Occipital lobe (tissue), 2 donors: Measurements from ENCODE around the gene FXYD7. TPM values are rescaled to one million over a fixed set of nuclear protein-coding genes. Genes with fewer than 3 reads are reported as not detected.
"Not testable (repeated sequence)": the region's sequence is repeated elsewhere in the genome, so short reads cannot be mapped to it uniquely, and the experiment has no call there.

Experiments used
- DNase-seq: peaks from one replicate; lab custom pipeline; 2025; lab: John Stamatoyannopoulos, UW
- total RNA-seq: library from RNA; depleted of rRNA; stranded (reverse); fragments of >200 nt; gene quantifications from one replicate; pipeline ENCODE4 v1.2.3, GENCODE V29; 2014

FXYD7 gene
- total RNA-seq, 1 donor from 2014 or later, result 24.0 TPM

DNA sequence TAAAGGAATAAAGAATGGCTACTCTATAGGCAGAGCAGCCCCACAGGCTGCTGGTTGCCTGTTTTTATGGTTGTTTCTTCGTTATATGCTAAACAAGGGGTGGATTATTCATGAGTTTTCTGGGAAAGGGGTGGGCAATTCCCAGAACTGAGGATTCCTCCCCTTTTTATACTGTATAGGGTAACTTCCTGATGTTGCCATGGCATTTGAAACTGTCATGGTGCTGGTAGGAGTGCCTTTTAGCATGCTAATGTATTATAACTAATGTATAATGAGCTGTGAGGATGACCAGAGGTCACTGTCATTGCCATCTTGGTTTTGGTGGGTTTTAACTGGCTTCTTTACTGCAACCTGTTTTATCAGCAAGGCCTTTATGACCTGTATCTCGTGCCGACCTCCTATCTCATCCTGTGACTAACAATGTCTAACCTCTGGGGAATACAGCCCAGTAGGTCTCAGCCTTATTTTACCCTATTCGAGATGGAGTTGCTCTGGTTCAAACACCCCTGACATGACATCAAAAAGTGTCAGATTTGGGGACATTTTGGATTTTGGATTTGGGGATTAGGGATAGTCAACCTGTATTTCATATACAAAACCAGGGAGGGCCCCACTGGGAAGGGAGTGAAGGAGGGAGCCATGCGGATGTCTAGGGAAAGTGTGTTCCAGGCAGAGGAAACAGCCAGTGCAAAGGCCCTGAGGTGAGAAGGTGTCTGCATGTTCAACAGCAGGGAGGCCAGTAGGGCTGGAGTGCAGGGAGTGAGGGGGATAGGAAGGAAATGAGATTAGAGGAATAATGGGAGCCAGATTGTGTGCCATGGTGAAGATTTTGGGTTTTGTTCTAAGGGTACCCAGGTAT, 22.4 kb downstream of the FXYD7 start:
- no peak for DNase-seq

- DNase-seq, result no peak
Observed at GRCh38 chr19:35166100-35167063, 23.3 kb downstream of the FXYD7 start.

- no peak for DNase-seq
Observed at GRCh38 chr19:35167251-35168119, 24.4 kb downstream of the FXYD7 start.

- no peak for DNase-seq
Observed at GRCh38 chr19:35168196-35168595, 25.1 kb downstream of the FXYD7 start.

DNA sequence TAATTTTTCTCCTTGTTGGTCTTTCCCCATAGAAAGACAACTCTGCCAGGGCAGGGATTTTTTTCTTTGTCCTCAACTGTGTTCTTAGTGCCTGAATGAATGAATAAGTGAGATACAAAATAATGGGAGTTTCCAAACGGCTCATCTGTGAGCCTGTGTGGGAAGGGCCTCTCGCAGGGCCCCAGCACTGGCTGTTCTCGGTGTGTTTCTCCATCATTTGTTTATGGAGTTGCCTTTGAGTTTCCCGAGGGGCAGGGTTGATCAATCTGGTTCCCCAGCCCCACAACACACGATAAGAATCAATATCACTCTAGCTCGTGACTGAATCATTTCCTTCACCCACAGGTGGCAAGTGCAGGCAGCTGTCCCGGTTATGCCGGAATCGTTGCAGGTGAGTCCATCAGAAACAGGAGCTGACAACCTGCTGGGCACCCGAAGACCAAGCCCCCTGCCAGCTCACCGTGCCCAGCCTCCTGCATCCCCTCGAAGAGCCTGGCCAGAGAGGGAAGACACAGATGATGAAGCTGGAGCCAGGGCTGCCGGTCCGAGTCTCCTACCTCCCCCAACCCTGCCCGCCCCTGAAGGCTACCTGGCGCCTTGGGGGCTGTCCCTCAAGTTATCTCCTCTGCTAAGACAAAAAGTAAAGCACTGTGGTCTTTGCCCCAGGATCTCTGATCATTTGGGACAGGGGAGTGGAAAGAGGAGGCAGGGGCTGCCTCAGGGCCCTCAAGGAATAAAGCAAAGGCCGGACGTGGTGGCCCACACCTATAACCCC, 26.4 kb downstream of the FXYD7 start:
- no peak for DNase-seq

DNA sequence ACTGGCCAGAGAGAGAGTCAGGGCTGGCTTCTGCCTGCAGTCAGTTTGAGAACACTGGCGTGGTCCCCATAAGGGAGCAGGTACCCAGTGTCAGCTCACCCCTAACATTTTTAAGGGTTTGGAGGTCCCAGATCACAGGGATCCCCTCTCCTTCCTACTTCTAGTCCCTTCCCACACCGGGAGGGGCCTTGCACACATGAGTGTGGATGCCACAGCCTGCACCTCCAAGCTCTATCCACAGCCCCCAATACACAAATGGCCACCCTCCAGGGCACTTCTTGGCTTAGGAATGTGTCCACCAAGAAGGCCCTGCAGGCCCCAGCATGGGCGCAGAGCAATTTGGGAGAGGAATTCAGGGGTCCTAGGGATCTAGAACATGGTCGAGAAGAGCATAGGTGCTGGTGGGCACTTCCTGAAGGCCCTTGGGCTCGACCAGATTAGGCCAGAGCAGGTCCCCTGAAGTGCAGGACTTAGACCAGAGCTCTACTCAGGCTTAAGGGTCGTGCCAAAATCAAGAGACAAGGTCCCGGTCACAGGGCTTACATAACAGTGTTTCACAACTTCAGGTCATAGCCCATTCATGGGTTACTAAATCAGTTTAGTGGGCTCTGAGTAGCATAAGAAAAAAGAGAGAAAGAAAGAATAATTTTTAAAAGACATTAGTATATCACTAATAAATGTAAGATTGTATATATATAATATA, 27.5 kb downstream of the FXYD7 start:
- DNase-seq, result no peak

DNA sequence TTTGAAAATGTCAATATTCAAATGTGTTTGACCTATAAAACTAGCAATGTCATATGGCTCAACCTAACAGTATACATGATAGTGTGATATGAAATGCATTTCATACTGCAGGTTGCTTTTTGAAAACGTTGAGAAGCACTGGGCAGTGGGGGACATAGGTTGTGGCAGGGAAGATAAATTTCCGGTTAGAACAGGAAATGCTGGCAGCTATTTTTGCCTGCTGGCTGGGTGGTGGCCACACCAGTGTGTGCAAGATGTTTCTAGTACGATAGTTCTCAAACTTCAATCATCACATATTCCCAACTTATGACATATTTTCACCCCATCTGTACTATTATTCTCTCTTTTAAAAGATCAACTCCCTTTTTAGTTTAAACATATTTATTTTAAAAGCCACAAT, 28.7 kb downstream of the FXYD7 start:
- no peak for DNase-seq

GRCh38 chr19:35174226-35174625, 31.2 kb downstream of the FXYD7 start:
- DNase-seq, result no peak

GRCh38 chr19:35176181-35176570, 33.1 kb downstream of the FXYD7 start:
- no peak for DNase-seq

DNA sequence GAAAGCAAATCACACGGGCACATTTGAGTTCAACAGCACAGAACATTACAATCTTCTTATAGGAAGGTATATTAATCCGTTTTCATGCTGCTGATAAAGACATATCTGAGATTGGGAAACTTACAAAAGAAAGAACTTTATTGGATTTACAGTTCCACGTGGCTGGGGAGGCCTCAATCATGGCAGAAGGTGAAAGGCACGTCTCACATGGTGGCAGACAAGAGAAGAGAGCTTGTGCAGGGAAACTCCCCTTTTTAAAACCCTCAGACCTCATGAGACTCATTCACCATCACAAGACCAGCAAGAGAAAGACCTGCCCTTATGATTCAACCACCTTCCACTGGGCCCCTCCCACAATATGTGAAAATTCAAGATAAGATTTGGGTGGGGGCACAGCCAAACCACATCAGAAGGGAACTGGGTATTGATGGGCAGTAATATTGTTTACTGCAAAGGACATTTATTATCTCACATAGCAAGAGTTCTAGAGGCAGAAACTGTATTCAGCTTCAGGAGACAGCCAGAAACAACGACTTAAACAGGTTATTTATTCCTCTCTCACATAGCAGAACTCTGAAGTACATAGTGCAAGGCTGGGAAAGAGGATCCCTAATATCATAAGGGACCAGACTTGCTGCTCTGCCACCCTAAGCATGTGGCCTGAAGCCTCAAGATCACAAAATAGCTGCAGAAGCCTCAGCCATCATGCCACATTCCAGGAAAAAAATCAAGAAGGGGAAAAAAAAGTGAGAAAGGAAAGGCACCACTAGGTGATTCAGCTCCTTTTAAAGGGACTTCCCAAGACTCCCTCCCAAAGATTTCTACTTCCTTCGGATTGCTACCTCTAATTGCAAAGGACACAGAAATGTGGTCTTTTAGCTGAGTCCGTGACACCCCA, 34.6 kb downstream of the FXYD7 start:
- no peak for DNase-seq

DNA sequence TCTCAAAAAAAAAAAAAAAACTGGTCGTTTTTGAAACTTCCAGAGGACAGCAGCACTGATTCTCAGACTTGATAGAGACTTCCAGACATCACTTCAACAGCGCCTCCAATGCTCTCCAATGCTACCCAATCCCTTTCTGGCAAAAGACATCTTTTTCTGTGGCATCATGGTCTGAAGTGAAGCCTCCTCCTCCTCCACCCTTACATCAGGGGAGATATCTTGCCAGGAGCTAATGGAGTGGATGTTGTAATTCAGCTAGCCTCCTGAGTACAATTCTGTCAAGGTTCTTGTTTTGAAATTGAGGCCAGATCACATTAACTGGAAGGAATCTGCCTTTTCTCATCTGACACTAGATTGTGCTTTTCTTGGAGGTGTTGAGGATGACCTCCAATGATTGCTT, 35.6 kb downstream of the FXYD7 start:
- DNase-seq, result no peak

- no peak for DNase-seq
Observed at GRCh38 chr19:35179830-35180229, 36.8 kb downstream of the FXYD7 start.

DNA sequence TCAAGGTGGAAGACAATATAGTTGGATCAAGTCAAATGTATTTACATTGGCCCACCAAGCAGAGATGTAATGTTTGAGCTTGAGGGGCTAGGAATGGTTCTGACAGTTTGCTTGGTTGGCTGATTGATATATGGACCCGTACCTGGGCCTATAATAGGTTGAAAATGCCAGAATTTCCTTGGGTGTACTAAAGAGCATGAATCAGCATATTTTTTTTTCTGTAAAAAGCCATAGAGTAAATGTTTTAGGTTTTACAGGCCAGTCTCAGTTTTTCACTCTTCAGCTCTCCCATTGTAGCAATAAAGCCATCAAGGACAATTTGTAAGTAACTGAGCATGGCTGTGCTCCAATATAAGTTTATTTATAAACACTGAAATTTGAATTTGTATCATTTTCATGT, 38.3 kb downstream of the FXYD7 start:
- no peak for DNase-seq

GRCh38 chr19:35184267-35184666, 41.2 kb downstream of the FXYD7 start:
- DNase-seq, result no peak

- no peak for DNase-seq
Observed at GRCh38 chr19:35184884-35185283, 41.8 kb downstream of the FXYD7 start.

- no peak for DNase-seq
Observed at GRCh38 chr19:35194012-35194984, 51.2 kb downstream of the FXYD7 start.

DNA sequence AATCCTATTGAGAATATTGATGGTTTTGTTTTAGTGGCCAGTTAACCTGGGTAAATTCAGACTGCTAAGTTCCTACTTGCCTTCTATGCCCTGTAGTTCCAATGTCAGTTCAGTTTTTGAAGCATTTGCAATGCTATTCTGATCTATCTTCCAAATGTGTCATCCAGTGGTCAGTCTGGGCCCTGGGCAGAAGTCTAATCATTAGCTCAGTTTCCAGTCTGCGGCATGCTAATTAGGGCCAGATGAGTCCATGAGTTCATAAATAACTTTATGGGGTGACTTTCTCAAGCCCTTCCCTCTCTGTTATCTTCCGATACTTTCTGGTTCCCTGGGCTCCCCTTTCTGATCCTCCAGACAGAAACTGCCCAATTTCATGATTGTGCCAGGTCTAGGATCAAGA, 52.8 kb downstream of the FXYD7 start:
- DNase-seq, result no peak

DNA sequence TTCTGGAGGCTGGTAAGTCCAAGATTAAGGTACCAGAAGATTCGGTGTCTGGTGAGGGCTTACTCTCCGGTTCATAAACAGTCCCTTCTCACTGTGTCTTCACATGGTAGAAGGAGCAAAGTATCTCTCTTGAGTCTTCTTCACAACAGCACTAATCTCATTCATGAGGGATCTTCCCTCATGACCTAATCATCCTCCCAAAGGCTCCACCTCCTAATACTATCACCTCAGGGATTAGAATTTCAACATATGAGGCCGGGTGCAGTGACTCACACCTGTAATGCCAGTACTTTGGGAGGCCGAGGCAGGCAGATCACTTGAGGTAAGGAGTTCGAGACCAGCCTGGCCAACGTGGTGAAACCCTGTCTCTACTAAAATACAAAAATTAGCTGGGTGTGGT, 53.8 kb downstream of the FXYD7 start:
- DNase-seq, result not testable (repeated sequence)
